NCI-H1092 treated with DMSO at 0.1 percent for 48 hours (cell line): ENCODE data around the gene ISCA2.
A peak's percentile ranks its signal among the peaks of the same experiment; 100 is the strongest.
"Not testable (repeated sequence)": the region's sequence is repeated elsewhere in the genome, so short reads cannot be mapped to it uniquely, and the experiment has no call there.

ENCODE experiments used
- DNase-seq: peaks from one replicate; lab custom pipeline; 2025; lab: John Stamatoyannopoulos, UW

The ISCA2 gene, protein sequence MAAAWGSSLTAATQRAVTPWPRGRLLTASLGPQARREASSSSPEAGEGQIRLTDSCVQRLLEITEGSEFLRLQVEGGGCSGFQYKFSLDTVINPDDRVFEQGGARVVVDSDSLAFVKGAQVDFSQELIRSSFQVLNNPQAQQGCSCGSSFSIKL

DNA sequence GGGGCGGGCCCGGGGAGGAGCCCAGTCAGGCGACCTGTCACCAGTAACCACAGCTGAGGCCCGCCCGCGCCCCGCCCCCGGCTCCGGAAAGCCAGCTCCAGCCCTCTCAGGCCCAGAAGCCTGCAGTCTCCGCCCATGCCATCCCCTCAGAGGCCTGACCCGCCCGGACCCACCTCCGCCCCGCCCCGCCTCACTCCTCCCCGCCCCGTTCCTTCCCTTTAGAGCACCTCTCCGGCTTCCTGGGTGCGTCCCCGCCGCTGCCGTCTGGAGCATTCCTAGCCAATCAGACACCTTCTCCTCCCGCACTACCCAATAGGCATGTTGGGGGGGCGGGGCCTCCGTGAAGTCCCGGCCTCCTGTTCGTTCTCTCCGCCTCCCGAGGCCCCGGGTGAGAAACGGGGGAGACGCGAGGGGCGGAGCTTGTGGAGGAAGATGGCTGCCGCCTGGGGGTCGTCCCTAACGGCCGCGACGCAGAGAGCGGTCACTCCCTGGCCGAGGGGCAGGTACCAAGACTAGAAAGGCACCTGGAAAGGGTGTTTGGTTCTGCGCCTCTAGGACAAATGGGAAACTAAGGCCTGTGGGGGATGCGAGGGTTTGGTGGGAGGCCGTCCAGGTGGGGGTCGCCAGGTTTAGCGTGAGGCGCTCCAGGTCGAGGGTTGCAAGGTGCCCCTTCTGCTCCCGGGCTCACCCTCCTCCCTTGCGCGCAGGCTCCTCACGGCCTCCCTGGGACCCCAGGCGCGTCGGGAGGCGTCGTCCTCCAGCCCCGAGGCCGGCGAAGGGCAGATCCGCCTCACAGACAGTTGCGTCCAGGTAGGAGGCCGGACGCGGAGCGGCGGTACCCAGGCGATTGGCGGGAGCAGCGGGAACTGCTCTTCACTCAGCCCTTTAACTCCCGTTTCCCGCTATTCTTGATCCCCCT is at the start of gene ISCA2:
Gene ISCA2 (plus strand): TSS at position 423 of the 919 bp plus-strand sequence. CDS start 10 bp downstream, at position 433.
- peak; percentile 99 for DNase-seq

DNA sequence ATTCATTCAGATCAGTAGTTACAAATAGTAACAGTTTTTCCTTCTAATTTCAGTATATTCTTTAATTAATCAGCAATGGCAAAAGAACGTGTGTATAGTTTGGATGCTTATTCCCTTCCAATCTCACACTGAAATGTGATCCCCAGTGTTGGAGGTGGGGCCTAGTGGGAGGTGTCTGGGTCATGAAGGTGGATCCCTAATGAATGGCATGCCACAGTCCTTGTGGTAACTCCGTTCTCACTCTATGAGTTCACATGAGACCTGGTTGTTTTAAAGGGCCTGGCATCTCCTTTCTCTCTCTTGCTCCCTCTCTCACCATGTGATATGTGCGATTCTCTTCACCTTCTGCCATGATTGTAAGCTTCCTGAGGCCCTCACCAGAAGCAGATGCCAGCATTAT is 48.7 kb upstream of the ISCA2 start:
- DNase-seq, result no peak

GRCh38 chr14:74454397-74454796 is 39.2 kb upstream of the ISCA2 start:
- not testable (repeated sequence) for DNase-seq

DNA sequence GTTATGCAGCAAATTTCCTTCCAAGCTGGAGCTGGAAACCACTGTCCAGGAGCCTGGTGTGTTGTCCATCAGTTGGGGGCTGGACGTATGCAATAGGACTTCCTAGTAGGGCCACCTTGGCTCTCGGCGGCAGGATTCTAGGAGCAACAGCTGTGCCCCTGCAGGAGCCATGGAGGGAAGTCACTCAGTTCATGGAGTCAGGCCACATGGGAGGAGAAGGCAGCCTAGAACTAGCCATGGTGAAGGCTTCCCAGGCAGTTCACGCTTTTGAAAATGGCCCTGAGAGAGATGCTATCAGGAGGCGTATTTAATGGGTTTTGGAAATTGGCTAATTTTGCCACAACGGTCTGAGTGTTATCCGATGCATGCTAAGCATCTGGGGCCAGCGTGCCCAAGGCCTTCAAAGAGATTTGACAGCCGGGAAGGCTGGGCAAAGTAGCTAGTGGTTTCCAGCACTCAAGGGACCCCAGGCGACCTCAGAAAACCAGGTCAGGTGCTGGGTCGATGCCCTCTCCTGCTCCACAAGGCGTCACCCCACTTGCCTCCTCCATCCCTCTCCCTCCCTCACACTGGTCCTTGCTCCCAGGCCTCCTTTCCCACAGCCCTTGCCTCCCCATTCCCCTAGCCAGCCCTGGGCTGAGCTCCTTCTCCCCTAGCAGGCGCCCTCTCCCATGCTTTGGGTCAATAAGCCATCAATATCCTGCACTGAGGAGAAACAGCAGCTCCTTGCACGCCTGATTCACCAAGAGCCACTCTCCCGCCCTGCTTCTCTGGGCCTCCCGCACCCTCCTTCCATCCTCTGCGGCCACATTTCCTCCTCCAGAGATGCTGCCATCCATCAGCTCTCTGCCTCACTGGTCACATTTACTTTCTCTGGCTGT is 36.6 kb upstream of the ISCA2 start:
- no peak for DNase-seq

- DNase-seq, result no peak
Measured at GRCh38 chr14:74457565-74457895, 36.0 kb upstream of the ISCA2 start.

GRCh38 chr14:74459289-74459946 is 34.1 kb upstream of the ISCA2 start:
- no peak for DNase-seq

DNA sequence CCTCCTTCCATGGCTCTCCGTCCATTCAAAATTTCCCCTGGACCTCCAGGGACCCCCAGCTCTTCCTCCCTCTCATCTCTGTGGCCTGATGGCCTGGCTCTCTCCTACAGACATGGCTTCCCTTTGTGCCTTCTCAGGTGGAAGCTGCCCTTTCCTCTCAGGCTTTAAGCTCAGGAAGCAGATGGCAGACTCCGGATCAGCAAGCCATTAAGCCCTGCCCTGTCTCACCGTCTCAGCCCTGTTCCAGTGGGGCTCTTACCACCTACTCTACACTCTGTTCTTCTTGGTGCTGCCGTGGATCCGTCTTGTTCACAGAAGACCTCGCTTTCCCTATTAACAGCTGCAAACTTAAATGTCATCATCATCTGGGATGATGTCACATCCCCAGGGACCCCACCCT is 33.6 kb upstream of the ISCA2 start:
- no peak for DNase-seq

- no peak for DNase-seq
Measured at GRCh38 chr14:74462993-74463392, 30.6 kb upstream of the ISCA2 start.

DNA sequence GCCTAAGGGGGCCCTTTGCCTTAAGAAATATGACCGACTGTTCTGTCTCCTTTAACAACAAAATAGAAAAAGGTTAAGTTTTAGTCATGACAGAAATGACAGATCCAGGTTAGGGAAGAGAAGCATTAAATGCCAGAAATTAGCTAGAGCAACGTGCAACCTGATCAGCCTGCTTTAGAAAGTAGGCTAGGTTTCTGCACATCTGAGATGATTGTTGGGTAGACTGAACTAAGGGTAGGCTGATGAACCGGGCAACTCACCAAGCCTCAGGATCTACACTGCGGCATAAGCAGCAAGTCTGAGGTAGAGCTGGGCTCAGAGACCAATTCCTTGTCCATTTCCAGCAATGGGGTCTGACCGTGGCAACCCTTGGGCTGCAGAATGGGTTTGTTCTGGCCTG is 29.9 kb upstream of the ISCA2 start:
- DNase-seq, result no peak

DNA sequence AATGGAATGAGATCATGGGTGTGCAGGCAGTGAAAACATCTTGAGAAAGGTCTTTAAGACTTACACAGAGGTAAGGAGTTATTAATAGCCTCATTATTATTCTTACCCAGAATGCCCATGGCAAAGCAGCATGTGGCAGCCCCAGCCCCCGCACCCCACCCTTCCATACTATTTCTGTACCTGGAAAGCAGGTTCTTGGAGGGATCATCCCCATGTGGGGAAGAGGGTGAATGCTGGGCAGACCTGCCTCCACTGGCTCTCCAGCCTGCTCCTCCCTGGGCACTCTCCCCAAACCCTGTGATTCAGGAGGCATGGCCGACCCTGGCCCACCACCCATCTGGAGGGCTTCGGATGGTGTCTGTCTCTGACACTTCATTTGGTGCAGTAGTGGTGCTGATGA is 28.8 kb upstream of the ISCA2 start:
- DNase-seq, result no peak

DNA sequence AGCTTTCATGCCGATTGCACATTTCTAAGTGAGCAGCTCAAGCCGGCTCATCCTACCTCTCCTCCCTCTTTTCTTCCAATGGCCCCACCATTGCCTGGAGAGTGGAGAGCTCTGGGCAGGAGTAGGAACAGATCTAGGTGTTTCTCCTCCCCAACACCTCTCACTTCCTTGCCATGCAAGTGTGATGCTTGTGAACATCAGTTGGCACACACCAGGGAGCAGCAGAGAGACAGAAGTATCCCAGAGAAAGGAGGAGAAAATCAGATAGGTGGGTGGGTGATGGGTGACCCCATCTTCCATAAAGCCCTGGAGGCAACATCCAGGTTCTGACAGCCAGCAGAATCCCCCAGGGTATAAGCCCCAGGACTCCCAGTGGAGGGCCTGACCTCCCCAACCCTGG is 28.2 kb upstream of the ISCA2 start:
- no peak for DNase-seq

DNA sequence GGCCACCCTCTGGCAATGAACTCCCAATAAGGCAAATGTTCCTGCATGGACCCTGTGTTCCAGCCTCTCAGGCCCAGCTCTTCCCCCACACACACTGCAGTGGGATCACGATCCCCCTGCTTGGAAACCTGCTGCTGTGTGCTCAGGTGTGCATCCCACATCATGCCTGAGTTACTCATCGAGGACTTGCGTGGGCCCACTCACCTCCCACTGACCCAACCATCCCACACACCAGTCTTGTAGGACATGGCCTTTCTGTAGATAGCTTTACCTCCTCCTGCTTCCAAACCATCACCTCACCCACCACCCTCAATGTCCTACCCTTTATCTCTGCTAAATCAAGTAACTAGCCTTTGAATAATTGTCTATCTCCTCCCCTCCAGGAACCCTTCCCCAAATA is 25.1 kb upstream of the ISCA2 start:
- no peak for DNase-seq

DNA sequence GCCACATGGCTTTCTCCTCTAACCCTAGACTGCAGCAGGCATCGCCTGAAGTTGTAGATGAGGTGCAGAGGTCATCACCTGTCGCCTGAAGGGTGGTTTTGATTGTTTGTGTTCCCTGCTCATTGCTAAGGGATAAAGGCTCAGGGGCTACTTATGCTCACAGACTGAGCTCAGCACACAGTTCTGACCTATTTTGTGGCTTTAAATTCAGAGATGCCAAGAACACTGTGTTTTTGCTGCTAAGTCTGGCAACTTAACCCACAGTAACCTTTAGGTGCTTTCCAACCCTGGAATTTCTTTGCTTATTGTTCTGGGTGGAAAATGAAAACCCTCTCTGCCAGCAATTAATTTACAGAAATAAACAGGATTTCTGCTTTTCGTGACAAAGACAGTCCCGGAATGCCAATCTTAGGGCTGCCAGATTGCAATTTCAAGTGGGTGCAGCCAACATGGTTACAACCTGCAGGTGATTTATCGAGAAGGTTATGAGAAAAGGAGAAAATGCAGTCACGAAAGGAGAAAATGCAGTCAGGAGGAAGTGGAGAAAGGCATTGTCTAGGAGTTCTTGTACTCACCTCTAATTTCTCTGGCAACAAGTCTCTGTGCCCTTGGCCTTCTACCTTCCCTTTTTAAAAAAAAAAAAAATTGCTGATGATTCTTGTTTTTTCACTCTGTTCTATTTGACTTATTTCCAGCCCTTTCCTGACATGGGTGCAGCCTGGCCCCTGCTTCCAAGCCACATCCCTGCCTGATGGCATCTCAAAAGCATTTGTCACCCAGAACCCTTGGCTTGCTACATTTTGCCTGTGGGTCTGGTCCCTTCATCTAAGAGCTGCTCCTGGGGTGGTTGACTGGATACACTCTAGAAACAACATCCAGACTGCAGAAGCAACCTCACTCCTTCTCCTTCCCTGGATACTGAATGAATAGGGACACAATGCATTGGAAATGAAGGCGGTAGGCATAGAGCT is 23.7 kb upstream of the ISCA2 start:
- DNase-seq, result no peak

- no peak for DNase-seq
Measured at GRCh38 chr14:74472601-74473000, 21.0 kb upstream of the ISCA2 start.

DNA sequence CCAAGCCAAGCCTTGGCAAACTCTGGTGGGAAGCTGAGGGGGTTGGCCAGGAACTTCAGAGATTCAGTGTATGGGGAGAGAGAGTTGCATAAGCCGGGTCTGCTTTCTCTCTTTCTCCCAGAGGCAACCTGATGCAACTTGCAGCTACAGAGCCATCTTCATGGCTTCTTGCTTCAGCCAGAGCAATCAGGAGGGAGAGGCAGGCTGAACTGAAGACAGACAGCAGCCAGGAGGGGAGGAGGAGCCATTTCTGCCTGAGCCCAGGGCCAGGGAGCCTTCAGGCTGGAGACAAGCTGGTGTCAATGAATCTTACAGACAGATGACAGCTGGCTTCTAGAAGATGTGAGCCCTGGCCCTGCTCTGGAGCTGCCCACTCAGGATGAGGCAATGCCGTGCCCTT is 19.2 kb upstream of the ISCA2 start:
- no peak for DNase-seq

DNA sequence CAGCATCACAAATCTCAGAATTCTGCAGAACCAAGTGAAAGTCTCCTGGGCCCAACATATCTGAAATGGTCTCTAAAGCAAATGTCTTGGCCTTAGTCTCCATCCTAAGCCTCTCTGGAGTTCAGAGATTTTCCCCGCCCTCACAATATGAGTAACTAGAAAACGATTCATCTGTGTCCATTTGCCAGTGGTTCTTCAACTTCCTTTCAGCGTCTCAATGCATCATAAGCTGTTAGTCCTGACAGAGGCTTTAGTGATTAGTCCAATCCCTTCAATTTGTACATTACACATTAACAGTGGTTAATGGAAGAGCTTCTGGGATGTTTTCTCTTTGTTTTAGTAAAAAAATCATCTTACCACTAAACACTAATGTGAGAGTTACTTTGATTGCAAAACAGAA is 17.9 kb upstream of the ISCA2 start:
- no peak for DNase-seq

DNA sequence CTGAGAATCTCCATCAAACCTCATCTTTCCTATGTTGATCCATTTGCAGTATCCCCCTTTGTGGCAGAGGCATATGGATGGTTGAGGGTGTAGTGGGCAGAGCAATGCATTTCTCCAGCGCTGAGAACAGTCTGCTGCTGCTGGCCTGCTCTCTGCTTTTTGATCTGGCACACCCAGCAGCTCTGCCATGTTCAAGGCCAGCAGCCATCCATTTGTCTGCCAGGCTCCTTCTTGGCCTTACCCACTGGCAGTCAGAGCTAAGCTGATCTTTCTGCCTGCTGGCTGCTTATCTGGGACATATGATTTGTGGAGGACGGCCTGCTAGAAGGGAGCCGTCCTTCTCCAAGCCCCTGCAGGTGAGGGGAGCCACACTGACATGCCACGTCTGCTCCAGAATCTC is 17.5 kb upstream of the ISCA2 start:
- DNase-seq, result no peak

GRCh38 chr14:74476607-74477006 is 17.0 kb upstream of the ISCA2 start:
- no peak for DNase-seq

DNA sequence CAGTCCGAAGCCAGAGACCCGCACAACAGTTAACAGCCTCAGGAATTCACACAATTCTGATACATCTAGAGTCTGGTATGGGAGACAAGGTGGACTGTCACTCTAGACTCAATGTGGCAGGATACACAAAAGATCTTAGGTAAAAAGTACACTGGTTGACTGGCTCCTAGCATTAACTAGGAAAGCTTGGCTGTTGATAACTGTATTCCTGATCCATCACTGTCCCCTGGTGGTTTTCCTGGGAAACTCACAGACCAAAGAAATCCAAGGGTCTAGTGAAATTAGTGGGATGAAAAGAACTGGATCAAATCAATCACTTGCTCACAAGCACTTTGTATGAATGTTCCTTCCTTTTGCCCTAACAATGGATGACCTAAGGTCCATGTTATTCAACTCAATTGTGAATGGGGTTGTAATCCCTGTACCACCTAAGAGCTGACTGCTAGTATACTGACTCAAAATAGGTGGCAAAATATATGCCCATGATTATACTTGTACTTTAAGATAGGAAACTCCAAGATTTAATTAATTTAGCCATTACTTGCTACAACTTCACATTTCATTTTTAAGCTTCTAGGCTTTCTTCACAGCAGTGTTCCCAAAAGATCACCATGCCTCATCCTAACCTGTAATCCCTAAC is 14.4 kb upstream of the ISCA2 start:
- DNase-seq, result peak; percentile 11

DNA sequence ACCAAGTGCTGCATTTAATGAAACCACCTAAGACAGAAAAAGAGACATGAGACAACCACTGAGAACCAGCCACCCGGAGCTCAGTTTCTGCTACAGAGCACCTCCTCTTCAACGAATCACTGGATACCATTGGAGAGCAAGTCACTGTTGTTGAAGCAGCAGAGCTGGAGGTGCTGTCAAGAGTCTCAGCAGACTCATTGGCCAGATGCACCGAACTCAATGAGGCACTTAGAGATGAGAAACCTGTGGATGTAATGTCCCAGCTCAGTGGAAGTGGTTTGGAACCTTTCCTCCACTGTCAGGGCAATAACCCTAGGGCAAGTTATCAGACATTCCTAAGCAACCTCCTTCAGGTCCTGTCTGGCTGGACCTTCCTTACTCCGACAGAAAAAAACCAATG is 13.5 kb upstream of the ISCA2 start:
- DNase-seq, result no peak

DNA sequence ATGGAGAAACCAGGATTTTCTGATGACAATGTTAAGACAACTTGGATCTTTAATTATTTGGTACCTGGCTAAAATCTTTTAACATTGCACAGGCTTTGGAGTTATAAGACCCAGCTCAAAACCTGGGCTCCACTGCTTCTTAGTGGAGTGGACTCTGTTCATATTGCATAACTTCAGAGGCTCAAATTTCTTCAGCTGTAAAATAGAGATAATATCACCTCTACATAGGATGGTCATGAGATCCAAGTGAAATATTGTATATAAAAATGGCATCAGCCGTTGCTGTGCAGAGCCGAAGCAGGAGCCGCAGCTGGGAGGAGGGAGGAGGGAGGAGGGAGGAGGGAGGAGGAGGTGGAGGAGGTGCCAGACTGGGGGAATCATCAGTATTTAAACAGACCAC is 11.0 kb upstream of the ISCA2 start:
- DNase-seq, result no peak
